22Rv1 (cell line): ENCODE measurements around the gene TMEM212.
"Not testable (repeated sequence)": the region's sequence is repeated elsewhere in the genome, so short reads cannot be mapped to it uniquely, and the experiment has no call there.

ENCODE experiments used
- H3K27ac ChIP-seq: fragments of 450-650 bp; 2 replicates; pipeline ENCODE4 v1.5.1; 2017
- ZFX ChIP-seq: fragments of 450-650 bp; IDR thresholded peaks from 2 replicates; pipeline ENCODE4 v1.6.1; 2017; ENCODE audit warnings: antibody characterized with exemption, borderline replicate concordance
- TF ChIP-seq, protein P1 (sequence below): fragments of 450-650 bp; IDR thresholded peaks from 2 replicates; pipeline ENCODE4 v1.5.1; 2017; ENCODE audit warnings: mild to moderate bottlenecking

The TMEM212 gene

DNA sequence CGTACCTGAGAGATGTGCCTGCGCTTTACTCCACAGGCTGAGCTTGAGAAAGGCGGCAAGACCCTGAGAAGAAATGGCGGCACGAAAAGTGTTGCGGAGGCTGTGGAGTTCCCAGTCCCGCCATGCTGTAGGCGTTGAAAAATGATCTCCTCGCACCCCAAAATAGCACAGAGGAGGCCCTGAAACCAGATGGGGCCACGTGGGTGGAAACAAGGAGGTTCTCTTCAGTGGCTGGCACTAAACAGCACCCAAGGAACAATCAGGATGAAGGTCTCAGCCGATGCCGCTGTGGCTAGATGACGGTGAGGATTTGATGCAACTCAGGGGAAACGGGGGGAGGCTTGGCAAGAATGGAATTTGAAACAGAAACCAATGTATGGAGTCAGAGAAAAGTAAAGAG, 57.3 kb downstream of the TMEM212 start:
- TF ChIP-seq, protein P1, sequence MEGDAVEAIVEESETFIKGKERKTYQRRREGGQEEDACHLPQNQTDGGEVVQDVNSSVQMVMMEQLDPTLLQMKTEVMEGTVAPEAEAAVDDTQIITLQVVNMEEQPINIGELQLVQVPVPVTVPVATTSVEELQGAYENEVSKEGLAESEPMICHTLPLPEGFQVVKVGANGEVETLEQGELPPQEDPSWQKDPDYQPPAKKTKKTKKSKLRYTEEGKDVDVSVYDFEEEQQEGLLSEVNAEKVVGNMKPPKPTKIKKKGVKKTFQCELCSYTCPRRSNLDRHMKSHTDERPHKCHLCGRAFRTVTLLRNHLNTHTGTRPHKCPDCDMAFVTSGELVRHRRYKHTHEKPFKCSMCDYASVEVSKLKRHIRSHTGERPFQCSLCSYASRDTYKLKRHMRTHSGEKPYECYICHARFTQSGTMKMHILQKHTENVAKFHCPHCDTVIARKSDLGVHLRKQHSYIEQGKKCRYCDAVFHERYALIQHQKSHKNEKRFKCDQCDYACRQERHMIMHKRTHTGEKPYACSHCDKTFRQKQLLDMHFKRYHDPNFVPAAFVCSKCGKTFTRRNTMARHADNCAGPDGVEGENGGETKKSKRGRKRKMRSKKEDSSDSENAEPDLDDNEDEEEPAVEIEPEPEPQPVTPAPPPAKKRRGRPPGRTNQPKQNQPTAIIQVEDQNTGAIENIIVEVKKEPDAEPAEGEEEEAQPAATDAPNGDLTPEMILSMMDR, result no peak
- no peak for TF ChIP-seq ZFX

GRCh38 chr3:171901615-171902312, 58.6 kb downstream of the TMEM212 start:
- TF ChIP-seq, protein P1, result no peak
- no peak for TF ChIP-seq ZFX

More for the DNA sequence above, 57.3 kb downstream of the TMEM212 start:
- H3K27ac ChIP-seq, result no peak overlapping the region

DNA sequence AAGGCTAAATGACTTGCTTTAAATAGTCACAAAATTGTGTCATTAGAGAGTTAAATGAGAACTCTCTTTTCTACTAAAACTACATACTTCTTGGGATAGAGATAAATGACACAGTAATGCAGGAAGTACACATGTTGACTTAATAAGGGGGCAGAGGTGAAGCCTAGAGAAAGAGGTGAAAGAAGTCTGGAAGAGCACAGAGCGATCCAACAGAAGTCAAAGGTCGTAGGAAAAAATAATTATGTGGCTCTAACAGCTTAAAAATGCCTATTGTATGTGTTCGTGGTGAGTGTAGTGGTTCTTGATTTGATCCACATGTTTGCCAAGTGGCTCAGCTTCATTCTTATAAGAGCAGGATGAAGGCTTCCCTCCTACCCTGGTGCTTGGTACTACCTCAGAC, 61.7 kb downstream of the TMEM212 start:
- no peak for TF ChIP-seq ZFX
- TF ChIP-seq, protein P1, result no peak
- no peak overlapping the region for H3K27ac ChIP-seq

More at GRCh38 chr3:171901615-171902312, 58.6 kb downstream of the TMEM212 start:
- no peak overlapping the region for H3K27ac ChIP-seq

- not testable (repeated sequence) for H3K27ac ChIP-seq
Observed at GRCh38 chr3:171906503-171906902, 63.4 kb downstream of the TMEM212 start.

DNA sequence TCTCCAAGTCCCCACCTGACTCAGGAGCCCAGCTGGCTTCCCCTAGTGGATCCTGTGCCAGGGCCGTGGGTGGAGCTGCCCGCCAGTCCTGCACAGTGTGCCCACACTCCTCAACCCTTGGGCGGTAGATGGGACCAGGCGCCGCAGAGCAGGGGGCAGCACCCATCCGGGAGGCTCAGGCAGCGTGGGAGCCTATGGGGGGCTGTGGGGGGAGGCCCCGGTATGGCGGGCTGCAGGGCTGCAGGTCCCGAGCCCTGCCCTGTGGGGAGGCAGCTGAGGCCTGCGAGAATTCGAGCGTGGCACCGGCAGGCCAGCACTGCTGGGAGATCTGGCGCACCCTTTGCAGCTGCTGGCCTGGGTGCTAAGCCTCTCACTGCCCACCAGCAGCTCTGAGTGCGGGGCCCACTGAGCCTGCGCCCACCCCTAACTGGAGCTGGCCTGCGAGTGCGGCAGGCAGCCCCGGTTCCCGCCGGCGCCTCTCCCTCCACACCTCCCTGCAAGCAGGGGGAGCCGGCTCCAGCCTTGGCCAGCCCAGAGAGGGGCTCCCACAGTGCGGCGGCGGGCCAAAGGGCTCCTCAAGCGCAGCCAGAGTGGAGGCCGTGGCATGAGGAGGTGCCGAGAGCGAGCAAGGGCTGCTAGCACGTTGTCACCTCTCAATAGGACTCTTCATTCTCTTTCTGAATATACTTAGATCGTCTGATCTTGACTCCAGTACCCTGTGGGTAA, 64.0 kb downstream of the TMEM212 start:
- H3K27ac ChIP-seq, result no peak overlapping the region
- TF ChIP-seq, protein P1, result no peak
- TF ChIP-seq ZFX, result no peak

- no peak for TF ChIP-seq ZFX
- TF ChIP-seq, protein P1, result no peak
- H3K27ac ChIP-seq, result no peak overlapping the region
Observed at GRCh38 chr3:171907761-171908160, 64.6 kb downstream of the TMEM212 start.

GRCh38 chr3:171908731-171909130, 65.6 kb downstream of the TMEM212 start:
- TF ChIP-seq ZFX, result no peak
- TF ChIP-seq, protein P1, result no peak

More at GRCh38 chr3:171908731-171909130, 65.6 kb downstream of the TMEM212 start:
- H3K27ac ChIP-seq, result no peak overlapping the region
